B cell (primary cell): Measurements from ENCODE around the gene SLC25A10.

Experiments used
- EZH2 ChIP-seq: IDR thresholded peaks from 2 replicates; pipeline ENCODE4 v1.6.1; 2012; ENCODE audit warnings: borderline replicate concordance, low read depth, mild to moderate bottlenecking, moderate library complexity, low read length; ENCODE audit not compliant: insufficient read depth, poor library complexity, severe bottlenecking
- TF ChIP-seq, protein P1 (sequence below): fragments of 200-600 bp; IDR thresholded peaks from one replicate; pipeline ENCODE4 v1.8.0; 2022; ENCODE audit warnings: antibody characterized with exemption, mild to moderate bottlenecking

DNA sequence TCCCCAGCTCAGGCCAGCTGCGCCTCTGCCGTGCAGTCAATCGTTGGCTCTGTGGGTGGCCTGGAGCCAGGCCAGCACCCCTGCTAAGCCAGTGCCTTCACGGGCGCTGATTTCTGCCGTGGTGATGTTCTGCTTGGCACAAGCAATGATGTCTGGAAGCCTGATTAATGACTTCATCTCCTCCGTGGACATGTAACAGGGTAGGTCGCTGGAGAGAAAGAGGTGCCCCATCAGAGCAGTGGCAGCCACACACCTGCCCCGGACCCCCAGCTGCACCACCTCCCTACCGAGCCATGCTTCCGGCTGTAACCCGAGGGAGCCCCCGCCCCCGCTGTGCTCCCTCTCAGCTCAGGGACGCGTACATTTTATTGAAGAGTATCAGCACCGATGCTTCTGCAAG, 30.4 kb upstream of the SLC25A10 start:
- TF ChIP-seq, protein P1, sequence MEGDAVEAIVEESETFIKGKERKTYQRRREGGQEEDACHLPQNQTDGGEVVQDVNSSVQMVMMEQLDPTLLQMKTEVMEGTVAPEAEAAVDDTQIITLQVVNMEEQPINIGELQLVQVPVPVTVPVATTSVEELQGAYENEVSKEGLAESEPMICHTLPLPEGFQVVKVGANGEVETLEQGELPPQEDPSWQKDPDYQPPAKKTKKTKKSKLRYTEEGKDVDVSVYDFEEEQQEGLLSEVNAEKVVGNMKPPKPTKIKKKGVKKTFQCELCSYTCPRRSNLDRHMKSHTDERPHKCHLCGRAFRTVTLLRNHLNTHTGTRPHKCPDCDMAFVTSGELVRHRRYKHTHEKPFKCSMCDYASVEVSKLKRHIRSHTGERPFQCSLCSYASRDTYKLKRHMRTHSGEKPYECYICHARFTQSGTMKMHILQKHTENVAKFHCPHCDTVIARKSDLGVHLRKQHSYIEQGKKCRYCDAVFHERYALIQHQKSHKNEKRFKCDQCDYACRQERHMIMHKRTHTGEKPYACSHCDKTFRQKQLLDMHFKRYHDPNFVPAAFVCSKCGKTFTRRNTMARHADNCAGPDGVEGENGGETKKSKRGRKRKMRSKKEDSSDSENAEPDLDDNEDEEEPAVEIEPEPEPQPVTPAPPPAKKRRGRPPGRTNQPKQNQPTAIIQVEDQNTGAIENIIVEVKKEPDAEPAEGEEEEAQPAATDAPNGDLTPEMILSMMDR = no peak
- TF ChIP-seq EZH2 = no peak
